Psoas muscle (tissue), 8 donors: ENCODE measurements around the gene GET4. TPM values are rescaled to one million over a fixed set of nuclear protein-coding genes. Genes with fewer than 3 reads are reported as not detected.

Experiments used
- ATAC-seq, 4 donors: fragments of 200-7000 bp; cut with Tn5 transposase; one replicate each; pipeline ENCODE4 v1.9.1; 2020; ENCODE audit warnings: moderate library complexity in 3 of 4, mild to moderate bottlenecking in 2 of 4
- DNase-seq, 2 donors: peaks; one replicate each; pipeline ENCODE4 v3.0.0-alpha.2; 2020
- H3K27ac ChIP-seq: fragments of 200-600 bp; one replicate; pipeline ENCODE4 v1.8.0; 2022
- H3K27me3 ChIP-seq, 3 donors: fragments of 200-600 bp in 1 of 3; one replicate each; pipeline versions ENCODE4 v1.6.1 to v1.8.0; 2013 to 2022; ENCODE audit warnings: low read length in 2 of 3, mild to moderate bottlenecking in 2 of 3, moderate library complexity in 1 of 3; ENCODE audit not compliant: insufficient read depth in 3 of 3
- H3K36me3 ChIP-seq, 2 donors: fragments of 200-600 bp in 1 of 2; one replicate each; pipeline versions ENCODE4 v1.6.1 to v1.8.0; 2013 to 2022; ENCODE audit warnings: low read depth in 1 of 2, mild to moderate bottlenecking in 1 of 2, moderate library complexity in 1 of 2; ENCODE audit not compliant: insufficient read depth in 1 of 2
- H3K4me1 ChIP-seq: fragments of 200-600 bp; one replicate; pipeline ENCODE4 v1.8.0; 2022
- H3K4me3 ChIP-seq: fragments of 200-600 bp; one replicate; pipeline ENCODE4 v1.8.0; 2022; ENCODE audit warnings: mild to moderate bottlenecking
- H3K9me3 ChIP-seq: fragments of 200-600 bp; one replicate; pipeline ENCODE4 v1.8.0; 2022
- WGBS, 3 donors: extraction: QIAGEN DNeasy Blood & Tissue Kit; methylation state at CpG; one replicate each; pipeline versions ENCODE4 v1.1.6 to v1.1.7; 2013; 5-methylcytosine and 5-hydroxymethylcytosine counted together
- intact Hi-C, 2 donors: fragments of 100-400 bp; cut with DNase I; formaldehyde crosslinking; loops; one replicate each; pipeline versions ENCODE4 v1.11.0 to v1.14.2; 2022
- polyA plus RNA-seq, 3 donors: library from polyadenylated mRNA; stranded (reverse); fragments of 200-250 nt; gene quantifications; one replicate each; pipeline ENCODE4 v1.2.3, GENCODE V29; 2013
- total RNA-seq, 4 donors: library from RNA; stranded (reverse); fragmentation: NEBNext Ultra II Directional in 2 of 4; extraction: Animal tissue kit (Norgen Biotek cat#: 25700) in 2 of 4; gene quantifications; one replicate each; pipeline versions ENCODE4 v1.2.1 to v1.2.4, GENCODE V29; 2021 to 2023
- TF ChIP-seq, protein P1 (sequence below): fragments of 200-600 bp; IDR thresholded peaks from one replicate; pipeline ENCODE4 v1.8.0; 2022; ENCODE audit warnings: antibody characterized with exemption
- donor health status: healthy with polysubstance abuse.
- donor health status: DM: no; HTN: no; CAD: no; lungs with moderate emphysema.
- donor health status: Bipolar disorder and iron deficiency.
- donor health status: healthy.
- donor health status: DM: yes; HTN: yes; CAD: no.
- donor health status: DM: no; HTN: no; CAD: no.
- donor health status: DM: no; HTN: no; CAD: no.
- donor health status: DM: yes; HTN: yes; CAD: no.

GET4 gene
- total and polyA plus RNA-seq, 7 donors: 27.3 to 51.1 (median 36.8) TPM

DNA sequence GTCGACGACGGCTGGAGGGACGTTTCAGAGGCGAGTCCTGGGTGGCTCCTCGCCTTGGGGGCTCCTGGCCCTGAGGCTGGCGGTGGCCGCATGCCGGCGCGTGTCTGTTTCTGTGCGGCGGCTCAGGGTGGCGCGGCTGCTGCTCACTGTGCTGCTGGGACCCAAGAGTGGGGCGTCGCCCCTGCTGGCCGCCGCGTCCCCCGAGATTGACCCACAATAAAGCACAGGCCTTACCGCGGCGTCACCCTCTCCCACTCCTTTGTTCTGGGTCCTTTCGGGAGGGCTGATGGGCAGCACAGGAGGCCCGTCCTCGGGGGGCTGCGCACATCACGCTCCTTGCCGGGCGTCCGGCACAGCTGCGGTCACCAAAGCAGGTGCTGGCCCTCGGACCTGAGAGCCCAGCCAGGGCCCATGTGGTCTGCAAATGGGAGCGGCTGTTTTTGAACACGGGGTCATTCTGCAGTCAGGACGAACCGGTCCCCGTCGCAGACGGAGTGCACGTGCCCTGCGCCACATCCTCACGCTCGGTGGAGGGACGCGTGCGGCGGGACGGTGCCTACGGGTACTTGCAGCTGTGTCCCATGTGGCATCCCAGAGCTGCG, 19.2 kb downstream of the GET4 start:
- no peaks in the 10 kb centered on the region for H3K9me3 ChIP-seq
- H3K36me3 ChIP-seq: peaks cover 0 to 59% of the 10 kb centered on the region in 2 donors
- no peak overlapping the region for H3K27ac ChIP-seq
- H3K4me3 ChIP-seq: no peak overlapping the region
- 94% methylated on average over 49 to 52 of the region's 52 CpGs for WGBS, 3 donors
- H3K4me1 ChIP-seq: no peaks in the 10 kb centered on the region
- no peaks in the 10 kb centered on the region for H3K27me3 ChIP-seq
- TF ChIP-seq, protein P1, sequence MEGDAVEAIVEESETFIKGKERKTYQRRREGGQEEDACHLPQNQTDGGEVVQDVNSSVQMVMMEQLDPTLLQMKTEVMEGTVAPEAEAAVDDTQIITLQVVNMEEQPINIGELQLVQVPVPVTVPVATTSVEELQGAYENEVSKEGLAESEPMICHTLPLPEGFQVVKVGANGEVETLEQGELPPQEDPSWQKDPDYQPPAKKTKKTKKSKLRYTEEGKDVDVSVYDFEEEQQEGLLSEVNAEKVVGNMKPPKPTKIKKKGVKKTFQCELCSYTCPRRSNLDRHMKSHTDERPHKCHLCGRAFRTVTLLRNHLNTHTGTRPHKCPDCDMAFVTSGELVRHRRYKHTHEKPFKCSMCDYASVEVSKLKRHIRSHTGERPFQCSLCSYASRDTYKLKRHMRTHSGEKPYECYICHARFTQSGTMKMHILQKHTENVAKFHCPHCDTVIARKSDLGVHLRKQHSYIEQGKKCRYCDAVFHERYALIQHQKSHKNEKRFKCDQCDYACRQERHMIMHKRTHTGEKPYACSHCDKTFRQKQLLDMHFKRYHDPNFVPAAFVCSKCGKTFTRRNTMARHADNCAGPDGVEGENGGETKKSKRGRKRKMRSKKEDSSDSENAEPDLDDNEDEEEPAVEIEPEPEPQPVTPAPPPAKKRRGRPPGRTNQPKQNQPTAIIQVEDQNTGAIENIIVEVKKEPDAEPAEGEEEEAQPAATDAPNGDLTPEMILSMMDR: no peak
- DNase-seq: peak; percentile 15 to 46
- no peak for ATAC-seq
- intact Hi-C loops: no loop called here

GRCh38 chr7:896346-897075, 20.2 kb downstream of the GET4 start:
- Histone ChIP-seq H3K4me3 (no peak overlapping the region), H3K27me3 (no peaks in the 10 kb centered on the region), H3K9me3 (no peaks in the 10 kb centered on the region), H3K27ac (no peak overlapping the region), H3K36me3 (peaks cover 0 to 50% of the 10 kb centered on the region in 2 donors), H3K4me1 (no peaks in the 10 kb centered on the region)
- TF ChIP-seq, protein P1: no peak
- intact Hi-C loops: no loop called here
- DNase-seq (peak; percentile 8 to 42), ATAC-seq (no peak)
- 90 to 93% (median 90%) methylated on average over 42 of the region's 42 CpGs for WGBS, 3 donors

GRCh38 chr7:897086-897485, 20.7 kb downstream of the GET4 start:
- H3K27ac ChIP-seq: no peak overlapping the region
- H3K9me3 ChIP-seq: no peaks in the 10 kb centered on the region
- TF ChIP-seq, protein P1: no peak
- no peak overlapping the region for H3K4me3 ChIP-seq
- H3K4me1 ChIP-seq: no peaks in the 10 kb centered on the region
- WGBS, 3 donors: 84 to 88% (median 87%) methylated on average over 14 of the region's 14 CpGs
- H3K36me3 ChIP-seq: peaks cover 0 to 44% of the 10 kb centered on the region in 2 donors
- intact Hi-C loops: no loop called here
- H3K27me3 ChIP-seq: no peaks in the 10 kb centered on the region
- no peak for ATAC-seq
- peak in 1 of 2 donors; percentile 51 for DNase-seq

GRCh38 chr7:897771-898376, 21.5 kb downstream of the GET4 start:
- Histone ChIP-seq H3K27ac (no peak overlapping the region), H3K27me3 (peaks cover 0 to 2% (median 0%) of the 10 kb centered on the region in 3 donors), H3K4me1 (no peaks in the 10 kb centered on the region), H3K4me3 (no peak overlapping the region), H3K9me3 (no peaks in the 10 kb centered on the region), H3K36me3 (peaks cover 0 to 39% of the 10 kb centered on the region in 2 donors)
- TF ChIP-seq, protein P1: no peak
- ATAC-seq (peak in 2 of 4 donors; percentile 3 to 23), DNase-seq (peak in 1 of 2 donors; percentile 63)
- intact Hi-C loops: no loop called here
- WGBS, 3 donors: 61 to 62% (median 61%) methylated on average over 22 to 27 of the region's 27 CpGs
